Measurements from ENCODE around the gene ING5.

GRCh38 chr2:241759067-241759807 is 57.4 kb downstream of the ING5 start:
- no peak for TF ChIP-seq CTCF (IDR thresholded peaks at IDR 0.05; ENCODE audit: insufficient read depth, low read length)
- no peak for TF ChIP-seq REST (IDR thresholded peaks at IDR 0.05; ENCODE audit: insufficient replicate concordance, low read depth)
- no peak for TF ChIP-seq POLR2AphosphoS5 (IDR thresholded peaks at IDR 0.05; ENCODE audit: low read depth)
- TF ChIP-seq GABPA (IDR thresholded peaks at IDR 0.05; ENCODE audit: low read depth), result no peak
- no peak for TF ChIP-seq SPI1 (IDR thresholded peaks at IDR 0.05; ENCODE audit: borderline replicate concordance, low read depth)

All from HL-60 (cell line).